Stimulated activated CD4-positive, alpha-beta T cell treated with anti-CD3 and anti-CD28 coated beads, Interleukin-15, amount 100 ng/mL, for 1 hour (primary cell): ENCODE results near the gene IMMP2L.
"Not testable (repeated sequence)": the region's sequence is repeated elsewhere in the genome, so short reads cannot be mapped to it uniquely, and the experiment has no call there.

Source experiments
- DNase-seq, 2 donors: peaks; one replicate each; pipeline ENCODE4 v3.0.0-alpha.2; 2020; ENCODE audit warnings: low read depth in 1 of 2, low spot score in 1 of 2

The IMMP2L gene

GRCh38 chr7:111509288-111509687, 53.0 kb downstream of the IMMP2L start:
- DNase-seq: no peak

- no peak for DNase-seq
These were observed 53.9 kb downstream of the IMMP2L start for GRCh38 chr7:111508387-111508786.

- DNase-seq: not testable (repeated sequence)
These were observed 56.9 kb downstream of the IMMP2L start for GRCh38 chr7:111505422-111505821.

GRCh38 chr7:111501799-111502198, 60.5 kb downstream of the IMMP2L start:
- not testable (repeated sequence) for DNase-seq

- no peak for DNase-seq
These were observed 63.3 kb downstream of the IMMP2L start for GRCh38 chr7:111499027-111499426.

- no peak for DNase-seq
These were observed 63.8 kb downstream of the IMMP2L start for GRCh38 chr7:111498391-111499007.

GRCh38 chr7:111495173-111495810, 67.0 kb downstream of the IMMP2L start:
- no peak for DNase-seq

- no peak for DNase-seq
These were observed 70.1 kb downstream of the IMMP2L start for GRCh38 chr7:111492234-111492633.

GRCh38 chr7:111486472-111487142, 75.7 kb downstream of the IMMP2L start:
- no peak for DNase-seq

GRCh38 chr7:111485701-111486380, 76.5 kb downstream of the IMMP2L start:
- DNase-seq: no peak

- DNase-seq: no peak
These were observed 79.2 kb downstream of the IMMP2L start for GRCh38 chr7:111483078-111483477.

- DNase-seq: no peak
These were observed 84.6 kb downstream of the IMMP2L start for GRCh38 chr7:111477462-111478225.

- no peak for DNase-seq
These were observed 85.6 kb downstream of the IMMP2L start for GRCh38 chr7:111476586-111477293.

GRCh38 chr7:111475959-111476358, 86.3 kb downstream of the IMMP2L start:
- DNase-seq: no peak

- no peak for DNase-seq
These were observed 86.9 kb downstream of the IMMP2L start for GRCh38 chr7:111475419-111475748.

- DNase-seq: no peak
These were observed 87.4 kb downstream of the IMMP2L start for GRCh38 chr7:111474723-111475418.

- no peak for DNase-seq
These were observed 88.7 kb downstream of the IMMP2L start for GRCh38 chr7:111473449-111474198.

- DNase-seq: no peak
These were observed 91.3 kb downstream of the IMMP2L start for GRCh38 chr7:111470998-111471397.

- DNase-seq: not testable (repeated sequence)
These were observed 92.4 kb downstream of the IMMP2L start for GRCh38 chr7:111469894-111470293.
